Gastroesophageal sphincter (tissue), 3 donors: ENCODE data around the gene PDPN.
"Not testable (repeated sequence)": the region's sequence is repeated elsewhere in the genome, so short reads cannot be mapped to it uniquely, and the experiment has no call there.

Source experiments
- CTCF ChIP-seq, 4 experiments: fragments of 200-600 bp in 2 of 4; fragments of 450-650 bp in 2 of 4; sonication (generic) in 1 of 4; IDR thresholded peaks; one replicate each; pipeline ENCODE4 v1.5.1; 2017 to 2019; ENCODE audit warnings: antibody characterized with exemption in 4 of 4, mild to moderate bottlenecking in 2 of 4, moderate library complexity in 2 of 4
- EP300 ChIP-seq: sonication (generic); formaldehyde crosslinking; IDR thresholded peaks from one replicate; pipeline ENCODE4 v1.6.1; 2017; ENCODE audit warnings: antibody characterized with exemption, mild to moderate bottlenecking
- POLR2A ChIP-seq, 2 donors: fragments of 450-650 bp; IDR thresholded peaks; one replicate each; pipeline ENCODE4 v1.6.1; 2017; ENCODE audit warnings: antibody characterized with exemption in 2 of 2, mild to moderate bottlenecking in 2 of 2, moderate library complexity in 1 of 2
- POLR2AphosphoS5 ChIP-seq: sonication (generic); formaldehyde crosslinking; IDR thresholded peaks from one replicate; pipeline ENCODE4 v1.6.1; 2017; ENCODE audit warnings: antibody characterized with exemption

- TF ChIP-seq POLR2A (IDR thresholded peaks at IDR 0.05); CTCF (IDR thresholded peaks at IDR 0.05); POLR2AphosphoS5; EP300: not testable (repeated sequence)
Observed at GRCh38 chr1:13562981-13563380, 20.7 kb upstream of the PDPN start.
